H1 (cell line): ENCODE data around the gene PKD1L1. TPM values are rescaled to one million over a fixed set of nuclear protein-coding genes. Genes with fewer than 3 reads are reported as not detected.

Experiments used
- CTCF ChIA-PET: fragments of 300-600 bp; sonication (Branson Sonifier 250); formaldehyde crosslinking; loops from one replicate; lab custom pipeline; 2021; ENCODE audit not compliant: partially characterized antibody; lab: Charles Lee
- POLR2A ChIA-PET: fragments of 300-600 bp; sonication (Branson Sonifier 250); formaldehyde crosslinking; loops from one replicate; lab custom pipeline; 2021; ENCODE audit warnings: inconsistent platforms; ENCODE audit not compliant: partially characterized antibody; lab: Charles Lee
- DNase-seq, 2 experiments: peaks; one replicate each; pipeline versions ENCODE4 v3.0.0 to v3.0.0-alpha.2; 2010 to 2022; ENCODE audit warnings: low spot score in 2 of 2, low read depth in 1 of 2, mixed read lengths in 1 of 2
- FAIRE-seq: peaks from 2 replicates; lab custom pipeline; 2011; peaks lifted over from hg19 to GRCh38; lab: Jason Lieb, UNC
- H2AFZ ChIP-seq: 2 replicates; pipeline ENCODE4 v1.8.1; 2012; ENCODE audit warnings: low read length, inconsistent platforms
- H2AK5ac ChIP-seq: 2 replicates; pipeline ENCODE4 v1.6.1; 2013; ENCODE audit warnings: low read depth, low read length
- H2BK120ac ChIP-seq: replicated peaks from 2 replicates; pipeline ENCODE3; 2013; ENCODE audit warnings: low read depth, low read length, inconsistent platforms
- H2BK12ac ChIP-seq: 2 replicates; pipeline ENCODE4 v1.6.1; 2013; ENCODE audit warnings: low read depth, low read length
- H2BK15ac ChIP-seq: 2 replicates; pipeline ENCODE4 v1.6.1; 2013; ENCODE audit warnings: low read length
- H2BK20ac ChIP-seq: 2 replicates; pipeline ENCODE4 v1.6.1; 2013; ENCODE audit warnings: low read length
- H2BK5ac ChIP-seq: 2 replicates; pipeline ENCODE4 v1.6.1; 2013; ENCODE audit warnings: low read depth, low read length
- H3K14ac ChIP-seq: 2 replicates; pipeline ENCODE4 v1.6.1; 2013; ENCODE audit warnings: inconsistent platforms; ENCODE audit not compliant: insufficient read length
- H3K18ac ChIP-seq: 2 replicates; pipeline ENCODE4 v1.6.1; 2013; ENCODE audit warnings: low read length; ENCODE audit errors: extremely low read depth
- H3K23ac ChIP-seq: 2 replicates; pipeline ENCODE4 v1.6.1; 2013; ENCODE audit warnings: inconsistent platforms; ENCODE audit not compliant: insufficient read length
- H3K23me2 ChIP-seq: 2 replicates; pipeline ENCODE4 v1.6.1; 2013; ENCODE audit warnings: low read depth, low read length
- H3K27ac ChIP-seq: 2 replicates; pipeline ENCODE4 v1.6.1; 2011; ENCODE audit warnings: low read depth, low read length, inconsistent platforms
- H3K27me3 ChIP-seq, 4 experiments: replicated peaks in 1 of 4; 1 replicate in 1 of 4; 2 replicates in 3 of 4; pipeline versions ENCODE4 v1.6.1 to v1.8.1; 2011 to 2013; ENCODE audit warnings: low read length in 3 of 4, mild to moderate bottlenecking in 3 of 4, inconsistent platforms in 2 of 4, mixed read lengths in 2 of 4, moderate library complexity in 1 of 4; ENCODE audit not compliant: control insufficient read depth in 3 of 4, insufficient read depth in 3 of 4; ENCODE audit errors: extremely low read depth in 1 of 4
- H3K36me3 ChIP-seq, 4 experiments: 2 replicates each; pipeline versions ENCODE4 v1.6.1 to v1.8.1; 2011 to 2013; ENCODE audit warnings: mild to moderate bottlenecking in 4 of 4, low read length in 3 of 4, moderate library complexity in 2 of 4, control low read depth in 1 of 4, inconsistent platforms in 1 of 4; ENCODE audit not compliant: insufficient read depth in 4 of 4, control insufficient read depth in 2 of 4
- H3K4ac ChIP-seq: replicated peaks from 2 replicates; pipeline ENCODE3; 2013; ENCODE audit warnings: low read length, low read depth, mixed read lengths, inconsistent platforms; ENCODE audit not compliant: insufficient read length
- H3K4me1 ChIP-seq, 4 experiments: replicated peaks in 1 of 4; 1 replicate in 1 of 4; 2 replicates in 3 of 4; pipeline versions ENCODE4 v1.6.1 to v1.8.1; 2011 to 2013; ENCODE audit warnings: low read length in 3 of 4, inconsistent platforms in 2 of 4, mixed read lengths in 1 of 4; ENCODE audit not compliant: insufficient read depth in 4 of 4, control insufficient read depth in 3 of 4
- H3K4me2 ChIP-seq, 2 experiments: 2 replicates each; pipeline versions ENCODE4 v1.6.1 to v1.8.1; 2011 to 2013; ENCODE audit warnings: low read depth in 2 of 2, low read length in 2 of 2, control low read depth in 1 of 2, inconsistent platforms in 1 of 2, mild to moderate bottlenecking in 1 of 2; ENCODE audit not compliant: insufficient read depth in 1 of 2
- H3K4me3 ChIP-seq, 4 experiments: fragments of 200-600, 300-600 bp in 1 of 4; sonication (generic), shearing (Covaris generic), sonication (Bioruptor Twin) in 1 of 4; 2 replicates each; pipeline versions ENCODE4 v1.5.1 to v1.8.1; 2011 to 2016; ENCODE audit warnings: low read length in 4 of 4, low read depth in 3 of 4, control low read depth in 2 of 4, inconsistent platforms in 2 of 4, mild to moderate bottlenecking in 2 of 4, mixed read lengths in 1 of 4, moderate library complexity in 1 of 4; ENCODE audit not compliant: insufficient read depth in 2 of 4; ENCODE audit errors: extremely low read depth in 1 of 4
- H3K56ac ChIP-seq: replicated peaks from 2 replicates; pipeline ENCODE3; 2013; ENCODE audit warnings: low read depth, mild to moderate bottlenecking, mixed read lengths, low read length, inconsistent platforms; ENCODE audit not compliant: insufficient read length
- H3K79me1 ChIP-seq: 2 replicates; pipeline ENCODE4 v1.6.1; 2013; ENCODE audit warnings: low read depth, low read length, control low read depth
- H3K79me2 ChIP-seq, 2 experiments: 2 replicates each; pipeline versions ENCODE4 v1.6.1 to v1.8.1; 2012 to 2013; ENCODE audit warnings: low read length in 2 of 2, mild to moderate bottlenecking in 2 of 2, inconsistent platforms in 1 of 2; ENCODE audit not compliant: insufficient read depth in 2 of 2, control insufficient read depth in 1 of 2
- H3K9ac ChIP-seq, 4 experiments: replicated peaks in 1 of 4; 1 replicate in 1 of 4; 2 replicates in 3 of 4; pipeline versions ENCODE4 v1.6.1 to v1.8.1; 2011 to 2013; ENCODE audit warnings: low read depth in 3 of 4, low read length in 3 of 4, control low read depth in 2 of 4, mild to moderate bottlenecking in 2 of 4, moderate library complexity in 2 of 4, inconsistent platforms in 1 of 4; ENCODE audit errors: extremely low read depth in 1 of 4
- H3K9me3 ChIP-seq, 2 experiments: 2 replicates each; pipeline versions ENCODE4 v1.6.1 to v1.8.1; 2012 to 2013; ENCODE audit warnings: mild to moderate bottlenecking in 2 of 2, moderate library complexity in 2 of 2, control low read depth in 1 of 2, inconsistent platforms in 1 of 2, low read depth in 1 of 2, low read length in 1 of 2, mixed read lengths in 1 of 2; ENCODE audit not compliant: insufficient read depth in 2 of 2
- H4K20me1 ChIP-seq, 2 experiments: replicated peaks in 1 of 2; 2 replicates each; pipeline versions ENCODE3 to v1.8.1; 2011 to 2013; ENCODE audit warnings: inconsistent platforms in 2 of 2, low read length in 2 of 2, mild to moderate bottlenecking in 1 of 2; ENCODE audit not compliant: insufficient read depth in 2 of 2, control insufficient read depth in 1 of 2
- H4K5ac ChIP-seq: 2 replicates; pipeline ENCODE4 v1.6.1; 2013; ENCODE audit warnings: low read length, low read depth, mixed read lengths, inconsistent platforms; ENCODE audit not compliant: insufficient read length
- H4K8ac ChIP-seq: 2 replicates; pipeline ENCODE4 v1.8.0; 2013; ENCODE audit warnings: mild to moderate bottlenecking, moderate library complexity, low read length, inconsistent platforms; ENCODE audit not compliant: insufficient read depth; ENCODE audit errors: extremely low read depth
- H4K91ac ChIP-seq: replicated peaks from 2 replicates; pipeline ENCODE3; 2013; ENCODE audit warnings: low read length, mixed read lengths, inconsistent platforms; ENCODE audit not compliant: insufficient read length
- CEBPB ChIP-seq: IDR thresholded peaks from 2 replicates; pipeline ENCODE4 v1.6.1; 2012; ENCODE audit warnings: low read depth, low read length
- HDAC6 ChIP-seq: IDR thresholded peaks from one replicate; pipeline ENCODE4 v1.7.1; 2012; ENCODE audit warnings: low read depth, mild to moderate bottlenecking, inconsistent platforms, low read length, moderate library complexity
- KDM5A ChIP-seq: fragments of 200-600 bp; IDR thresholded peaks from 2 replicates; pipeline ENCODE4 v1.7.1; 2012; ENCODE audit warnings: mild to moderate bottlenecking, low read length, inconsistent platforms, mixed read lengths
- NRF1 ChIP-seq: IDR thresholded peaks from 2 replicates; pipeline ENCODE4 v1.6.1; 2011; ENCODE audit warnings: mild to moderate bottlenecking, low read depth, low read length, improper control_type of control experiment
- POLR2AphosphoS5 ChIP-seq: IDR thresholded peaks from 2 replicates; pipeline ENCODE4 v1.6.1; 2011; ENCODE audit warnings: low read depth, low read length
- RAD21 ChIP-seq, 2 experiments: IDR thresholded peaks in 1 of 2; conservative IDR thresholded peaks in 1 of 2; 2 replicates each; pipeline ENCODE4 v1.6.1; 2011; ENCODE audit warnings: low read depth in 2 of 2, low read length in 2 of 2, improper control_type of control experiment in 1 of 2, inconsistent platforms in 1 of 2, mild to moderate bottlenecking in 1 of 2, moderate library complexity in 1 of 2
- SP1 ChIP-seq: IDR thresholded peaks from 2 replicates; pipeline ENCODE4 v1.6.1; 2011; ENCODE audit warnings: low read depth, low read length
- SP2 ChIP-seq: IDR thresholded peaks from 2 replicates; pipeline ENCODE4 v1.6.1; 2012; ENCODE audit warnings: mild to moderate bottlenecking, low read length, inconsistent platforms
- SUZ12 ChIP-seq: fragments of 200-600 bp; sonication (generic); IDR thresholded peaks from 2 replicates; pipeline ENCODE4 v1.6.1; 2012; ENCODE audit warnings: mild to moderate bottlenecking, inconsistent platforms, low read length, moderate library complexity, mixed read lengths
- TAF7 ChIP-seq: optimal IDR thresholded peaks from 2 replicates; pipeline ENCODE3; 2011; ENCODE audit warnings: low read depth, mild to moderate bottlenecking, inconsistent platforms, low read length, moderate library complexity, borderline replicate concordance
- TEAD4 ChIP-seq: IDR thresholded peaks from 2 replicates; pipeline ENCODE4 v1.6.1; 2012; ENCODE audit warnings: low read depth, low read length, inconsistent platforms, mixed read lengths
- YY1 ChIP-seq: IDR thresholded peaks from 2 replicates; pipeline ENCODE4 v1.6.1; 2011; ENCODE audit warnings: low read depth, mild to moderate bottlenecking, low read length
- WGBS, 2 experiments: shearing (Covaris generic) in 1 of 2; methylation state at CpG; one replicate each; pipeline versions ENCODE4 v1.1.6 to v1.1.7; 2013 to 2015; ENCODE audit warnings: low lambda C conversion rate in 2 of 2, mixed read lengths in 2 of 2, inconsistent platforms in 1 of 2, low coverage in 1 of 2, missing lambda C conversion rate in 1 of 2; ENCODE audit not compliant: insufficient replicate concordance in 2 of 2, insufficient coverage in 1 of 2, insufficient read length in 1 of 2; ENCODE audit errors: extremely low coverage in 1 of 2, missing lambda C conversion rate in 1 of 2; 5-methylcytosine and 5-hydroxymethylcytosine counted together
- polyA plus RNA-seq, 7 experiments: library from polyadenylated mRNA; depleted of rRNA in 3 of 7; stranded (reverse) in 5 of 7; unstranded in 2 of 7; fragments of >200 nt in 5 of 7; fragments of 200-250 nt in 2 of 7; gene quantifications; 1 replicate in 5 of 7; 2 replicates in 1 of 7; 4 replicates in 1 of 7; pipeline versions ENCODE4 v1.2.1 to v1.2.3, GENCODE V29; 2011 to 2013; ENCODE audit warnings: missing spikeins in 2 of 7, mixed read lengths in 2 of 7
- total RNA-seq: library from RNA; stranded (reverse); fragmentation: NEBNext Ultra II Directional; extraction: Animal tissue kit (Norgen Biotek cat#: 25700); gene quantifications from 2 replicates; pipeline ENCODE4 v1.2.1, GENCODE V29; 2021
- TF ChIP-seq, protein P1 (sequence below): IDR thresholded peaks from 2 replicates; pipeline ENCODE4 v1.6.1; 2012; ENCODE audit warnings: low read length, inconsistent platforms

The PKD1L1 gene
- total and polyA plus RNA-seq, 2 of the 8 experiments (the other 6 are each of a cell fraction or from before 2014, with no cell fraction given), result 0.22 to 0.35 TPM

DNA sequence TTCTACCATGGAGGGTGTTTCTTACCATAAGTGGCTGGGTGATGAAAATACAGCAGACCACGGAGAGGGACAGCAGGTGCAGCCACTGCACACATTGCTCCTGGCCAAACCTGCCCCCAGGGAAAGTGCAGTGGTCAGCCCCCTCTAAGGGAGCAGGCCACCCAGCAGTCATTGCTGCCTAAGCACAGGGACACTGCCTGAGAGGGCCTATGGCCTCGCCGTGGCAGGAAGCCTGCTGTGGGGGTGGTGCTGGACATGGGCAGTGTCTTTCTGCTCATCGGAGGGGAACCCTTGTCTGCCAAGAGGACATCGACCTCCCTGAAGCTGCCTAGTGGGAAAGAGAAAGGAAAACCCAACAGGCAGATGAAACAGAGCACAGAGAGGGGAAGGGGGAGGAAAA is 118.3 kb downstream of the PKD1L1 start:
- FAIRE-seq (no peak), DNase-seq (peak in 1 of 2 experiments; percentile 35)
- no peak overlapping the region for H2BK20ac ChIP-seq
- no peak overlapping the region for H2AK5ac ChIP-seq
- H3K9me3 ChIP-seq, result no peaks in the 10 kb centered on the region
- H2BK120ac ChIP-seq, result no peak overlapping the region
- H3K14ac ChIP-seq, result no peak overlapping the region
- no peak overlapping the region for H3K18ac ChIP-seq
- H3K27me3 ChIP-seq, result no peaks in the 10 kb centered on the region; a peak in 1 of 7 replicates
- H2BK5ac ChIP-seq, result no peak overlapping the region
- 93% methylated on average over 3 of the region's 5 CpGs; no CpG with 5 or more reads in 1 of the 2 experiments for WGBS, 2 experiments
- H3K23ac ChIP-seq, result no peak overlapping the region
- no peak overlapping the region for H4K91ac ChIP-seq
- H3K4me1 ChIP-seq, result no peaks in the 10 kb centered on the region; a peak in 1 of 7 replicates
- no peak overlapping the region for H3K27ac ChIP-seq
- no peaks in the 10 kb centered on the region for H4K20me1 ChIP-seq
- ChIA-PET CTCF (interaction anchor here (1.4 to 5.1 kb wide), 2 partner anchors 10 to 394 kb away, joined by 4 to 40 read pairs; no protein-coding TSS in a partner anchor), POLR2A (no interaction called here)
- H3K9ac ChIP-seq, result no peak overlapping the region
- no peaks in the 10 kb centered on the region for H3K79me1 ChIP-seq
- no peak overlapping the region for H3K4ac ChIP-seq
- H3K56ac ChIP-seq, result no peak overlapping the region
- H4K5ac ChIP-seq, result no peak overlapping the region
- H3K79me2 ChIP-seq, result no peaks in the 10 kb centered on the region
- no peak overlapping the region for H2AFZ ChIP-seq
- no peak overlapping the region for H3K4me3 ChIP-seq
- no peaks in the 10 kb centered on the region for H3K23me2 ChIP-seq
- H3K36me3 ChIP-seq, result no peaks in the 10 kb centered on the region
- no peak overlapping the region for H2BK12ac ChIP-seq
- H2BK15ac ChIP-seq, result no peak overlapping the region
- no peak overlapping the region for H4K8ac ChIP-seq
- no peak overlapping the region for H3K4me2 ChIP-seq
- TF ChIP-seq HDAC6 (no peak), CEBPB (no peak), KDM5A (no peak), SP1 (no peak), RAD21 (IDR thresholded peaks at IDR 0.05 in 1 of 2, conservative IDR thresholded peaks at IDR 0.05 in 1 of 2; ENCODE audit: low read depth in 2 of 2, low read length in 2 of 2) (no peak), YY1 (no peak), TAF7 (no peak), SUZ12 (no peak), TEAD4 (no peak), SP2 (no peak), NRF1 (no peak), POLR2AphosphoS5 (no peak)
- TF ChIP-seq, protein P1, sequence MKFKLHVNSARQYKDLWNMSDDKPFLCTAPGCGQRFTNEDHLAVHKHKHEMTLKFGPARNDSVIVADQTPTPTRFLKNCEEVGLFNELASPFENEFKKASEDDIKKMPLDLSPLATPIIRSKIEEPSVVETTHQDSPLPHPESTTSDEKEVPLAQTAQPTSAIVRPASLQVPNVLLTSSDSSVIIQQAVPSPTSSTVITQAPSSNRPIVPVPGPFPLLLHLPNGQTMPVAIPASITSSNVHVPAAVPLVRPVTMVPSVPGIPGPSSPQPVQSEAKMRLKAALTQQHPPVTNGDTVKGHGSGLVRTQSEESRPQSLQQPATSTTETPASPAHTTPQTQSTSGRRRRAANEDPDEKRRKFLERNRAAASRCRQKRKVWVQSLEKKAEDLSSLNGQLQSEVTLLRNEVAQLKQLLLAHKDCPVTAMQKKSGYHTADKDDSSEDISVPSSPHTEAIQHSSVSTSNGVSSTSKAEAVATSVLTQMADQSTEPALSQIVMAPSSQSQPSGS, result no peak
